Mesothelial cell of epicardium (in vitro differentiated cells): ENCODE measurements around the gene RASSF6. TPM values are rescaled to one million over a fixed set of nuclear protein-coding genes. Genes with fewer than 3 reads are reported as not detected.
"Not testable (repeated sequence)": the region's sequence is repeated elsewhere in the genome, so short reads cannot be mapped to it uniquely, and the experiment has no call there.

Source experiments
- DNase-seq, 2 experiments: peaks; one replicate each; pipeline ENCODE4 v3.0.0; 2021; ENCODE audit warnings: low spot score in 2 of 2; ENCODE audit not compliant: unreplicated experiment in 2 of 2
- H3K27ac Mint-ChIP-seq: 2 replicates; pipeline ENCODE4 v1.8.0; 2021; ENCODE audit warnings: mixed read lengths
- H3K27me3 Mint-ChIP-seq: 2 replicates; pipeline ENCODE4 v1.8.0; 2021; ENCODE audit warnings: low read depth, mixed read lengths
- H3K36me3 Mint-ChIP-seq: 2 replicates; pipeline ENCODE4 v1.8.0; 2021; ENCODE audit warnings: mixed read lengths
- H3K4me1 Mint-ChIP-seq: 2 replicates; pipeline ENCODE4 v1.8.0; 2021; ENCODE audit warnings: mixed read lengths
- H3K4me3 Mint-ChIP-seq: 2 replicates; pipeline ENCODE4 v1.8.0; 2021; ENCODE audit warnings: mild to moderate bottlenecking, moderate library complexity, mixed read lengths
- H3K9me3 Mint-ChIP-seq: 2 replicates; pipeline ENCODE4 v1.8.0; 2021; ENCODE audit warnings: mixed read lengths
- CTCF ChIP-seq: fragments of 200-600 bp; sonication (generic); IDR thresholded peaks from one replicate; pipeline ENCODE4 v1.5.0; 2021; ENCODE audit warnings: antibody characterized with exemption; ENCODE audit not compliant: unreplicated experiment
- total RNA-seq: library from RNA; stranded (reverse); gene quantifications from 3 replicates; pipeline ENCODE4 v1.2.1, GENCODE V29; 2021

Gene RASSF6
- total RNA-seq, 1 donor from 2014 or later = 1.8 TPM

- Mint-ChIP-seq H3K36me3 (no peaks in the 10 kb centered on the region), H3K4me3 (no peak overlapping the region), H3K4me1 (peaks cover 23% of the 10 kb centered on the region), H3K9me3 (peaks cover 9% of the 10 kb centered on the region), H3K27me3 (peaks cover 5% of the 10 kb centered on the region), H3K27ac (peak overlapping the region; percentile 81)
- no peak for TF ChIP-seq CTCF
- DNase-seq = no peak
Observed at GRCh38 chr4:73650250-73650649, 30.0 kb upstream of the RASSF6 start.

GRCh38 chr4:73648478-73648877, 28.2 kb upstream of the RASSF6 start:
- Mint-ChIP-seq H3K4me1 (peaks cover 23% of the 10 kb centered on the region), H3K36me3 (no peaks in the 10 kb centered on the region), H3K4me3 (no peak overlapping the region), H3K9me3 (peaks cover 13% of the 10 kb centered on the region), H3K27ac (no peak overlapping the region), H3K27me3 (no peaks in the 10 kb centered on the region)
- TF ChIP-seq CTCF = no peak
- DNase-seq = no peak

GRCh38 chr4:73646117-73646516, 25.9 kb upstream of the RASSF6 start:
- Mint-ChIP-seq H3K4me1 (peaks cover 18% of the 10 kb centered on the region), H3K36me3 (no peaks in the 10 kb centered on the region), H3K27me3 (no peaks in the 10 kb centered on the region), H3K27ac (no peak overlapping the region), H3K9me3 (peaks cover 13% of the 10 kb centered on the region), H3K4me3 (no peak overlapping the region)
- DNase-seq = no peak
- no peak for TF ChIP-seq CTCF

- Mint-ChIP-seq H3K9me3 (peaks cover 13% of the 10 kb centered on the region), H3K27ac (no peak overlapping the region), H3K4me1 (no peaks in the 10 kb centered on the region), H3K4me3 (no peak overlapping the region), H3K36me3 (no peaks in the 10 kb centered on the region), H3K27me3 (no peaks in the 10 kb centered on the region)
- TF ChIP-seq CTCF = no peak
- no peak for DNase-seq
Observed at GRCh38 chr4:73631565-73632226, 11.5 kb upstream of the RASSF6 start.

GRCh38 chr4:73628834-73629233, 8.6 kb upstream of the RASSF6 start:
- H3K36me3 Mint-ChIP-seq, H3K27me3 Mint-ChIP-seq, H3K4me3 Mint-ChIP-seq, H3K4me1 Mint-ChIP-seq, DNase-seq, H3K27ac Mint-ChIP-seq: not testable (repeated sequence)
- H3K9me3 Mint-ChIP-seq = peaks cover 13% of the 10 kb centered on the region

- Mint-ChIP-seq H3K4me3 (no peak overlapping the region), H3K27me3 (peaks cover 2% of the 10 kb centered on the region), H3K27ac (no peak overlapping the region), H3K9me3 (no peaks in the 10 kb centered on the region), H3K36me3 (no peaks in the 10 kb centered on the region), H3K4me1 (peaks cover 13% of the 10 kb centered on the region)
- no peak for DNase-seq
- no peak for TF ChIP-seq CTCF
Observed at GRCh38 chr4:73621357-73621756, 1.1 kb upstream of the RASSF6 start.
